Ecto neural progenitor cell (in vitro differentiated cells): Measurements from ENCODE around the gene UNC5CL.

Experiments
- DNase-seq: peaks from one replicate; pipeline ENCODE4 v3.0.0-alpha.2; 2018; ENCODE audit warnings: low spot score

The UNC5CL gene

DNA sequence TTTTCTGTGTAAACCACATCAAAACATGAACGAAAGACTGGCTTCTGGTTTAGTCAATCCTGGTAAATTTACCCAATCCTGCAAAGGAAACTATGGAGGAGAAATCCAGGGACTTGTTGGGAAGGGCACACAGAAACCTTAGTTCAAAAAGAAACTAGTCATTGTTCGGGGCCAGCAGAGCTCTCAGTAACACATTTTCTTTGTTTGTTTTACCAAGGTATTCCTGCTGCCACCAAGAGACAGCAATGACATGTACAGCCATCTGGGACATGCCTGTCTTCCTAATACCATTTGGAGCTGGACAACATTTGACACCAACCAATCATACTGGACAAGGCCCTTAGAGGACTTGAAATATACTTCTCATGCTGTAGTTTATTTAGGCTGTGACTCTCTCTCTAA is 24.9 kb upstream of the UNC5CL start:
- DNase-seq, result no peak

- DNase-seq, result no peak
Measured at GRCh38 chr6:41062056-41062455, 23.0 kb upstream of the UNC5CL start.

- DNase-seq, result no peak
Measured at GRCh38 chr6:41061196-41061726, 22.2 kb upstream of the UNC5CL start.

- no peak for DNase-seq
Measured at GRCh38 chr6:41059556-41059955, 20.5 kb upstream of the UNC5CL start.

DNA sequence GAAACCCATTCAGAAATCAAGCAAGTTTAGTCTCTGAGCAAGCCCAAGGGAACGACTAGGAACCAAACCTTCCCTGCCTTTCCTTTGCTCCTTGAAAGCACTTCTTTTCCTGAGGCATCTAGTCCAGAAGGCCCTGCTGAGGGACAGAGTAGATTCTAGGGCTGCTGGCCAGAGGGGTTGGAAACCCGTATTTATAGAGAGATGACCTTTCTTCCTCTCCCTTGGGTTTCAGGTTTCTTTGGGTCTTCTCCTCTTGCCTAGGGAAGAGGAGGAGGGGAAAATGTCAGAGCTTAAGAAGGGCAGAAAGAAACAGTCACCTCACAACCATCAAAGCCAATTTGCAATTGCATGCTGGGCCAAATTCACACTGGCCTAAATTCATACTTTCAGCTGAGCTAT is 19.8 kb upstream of the UNC5CL start:
- DNase-seq, result no peak

GRCh38 chr6:41056768-41057490 is 17.9 kb upstream of the UNC5CL start:
- no peak for DNase-seq

DNA sequence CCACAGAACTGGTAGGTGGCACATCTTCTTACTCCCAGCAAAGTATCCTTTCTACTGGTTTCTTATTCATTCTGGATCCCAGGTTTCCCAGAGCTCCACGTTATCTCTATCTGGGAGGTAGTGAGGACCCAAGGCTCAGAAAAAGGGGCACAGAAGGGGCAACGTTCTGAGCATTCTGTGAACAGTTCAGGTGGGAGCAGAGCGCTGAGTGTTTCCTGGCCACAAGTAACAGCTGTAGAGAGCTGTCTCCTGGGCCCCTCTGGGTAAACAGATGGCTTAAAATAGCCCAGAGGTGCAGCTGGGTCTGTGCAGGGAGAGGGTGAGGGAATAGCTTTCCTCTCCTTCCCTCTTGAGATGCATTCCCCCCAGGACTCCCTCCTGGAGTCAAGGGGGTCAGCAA is 16.1 kb upstream of the UNC5CL start:
- no peak for DNase-seq

DNA sequence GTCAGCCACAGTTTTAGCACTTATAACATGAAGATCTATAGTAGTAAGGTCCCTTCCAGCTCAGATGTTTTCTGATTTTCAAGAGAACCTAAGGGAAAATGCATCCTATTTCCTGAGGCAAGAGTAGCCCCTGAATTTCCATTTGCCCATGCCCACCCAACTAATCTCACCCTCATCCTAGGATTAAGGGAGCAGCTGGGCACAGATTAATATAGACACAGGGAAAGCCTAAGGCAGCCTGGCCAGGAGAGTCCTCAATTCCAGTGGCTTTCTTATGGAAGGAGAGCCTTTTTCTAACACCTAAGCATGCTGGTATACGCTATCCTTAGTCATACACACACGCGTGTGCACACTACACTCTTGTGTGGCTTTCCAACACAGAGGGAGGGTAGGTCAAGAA is 15.5 kb upstream of the UNC5CL start:
- DNase-seq, result no peak

GRCh38 chr6:41053041-41053440 is 14.0 kb upstream of the UNC5CL start, which contains the start of gene APOBEC2:
TSS of gene APOBEC2 (plus strand) at chr6:41053202. CDS start at chr6:41053348, 146 bp downstream.
- DNase-seq, result no peak

- DNase-seq, result no peak
Measured at GRCh38 chr6:41051873-41052272, 12.9 kb upstream of the UNC5CL start.

GRCh38 chr6:41050536-41050935 is 11.5 kb upstream of the UNC5CL start:
- no peak for DNase-seq

- no peak for DNase-seq
Measured at GRCh38 chr6:41049955-41050354, 10.9 kb upstream of the UNC5CL start.

DNA sequence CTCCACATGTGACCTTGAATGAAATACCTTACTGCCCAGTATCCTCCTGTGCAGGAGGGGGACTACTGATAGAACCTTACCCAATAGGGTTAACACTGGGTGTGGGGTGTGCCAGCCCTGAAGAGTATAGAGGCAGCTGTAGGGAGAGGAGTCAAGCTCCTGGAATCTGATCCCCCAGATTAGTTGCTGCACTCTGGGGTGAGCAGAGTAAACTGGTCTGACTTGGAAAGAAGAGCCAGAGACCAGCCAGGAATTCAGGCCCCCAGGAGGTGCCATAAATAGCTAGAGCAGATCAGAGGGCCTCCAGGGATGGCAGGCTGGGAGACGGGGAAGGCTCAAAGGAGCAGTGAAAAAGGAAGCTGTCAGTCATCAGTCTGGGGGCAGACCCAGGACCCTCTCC is 10.5 kb upstream of the UNC5CL start:
- DNase-seq, result no peak

DNA sequence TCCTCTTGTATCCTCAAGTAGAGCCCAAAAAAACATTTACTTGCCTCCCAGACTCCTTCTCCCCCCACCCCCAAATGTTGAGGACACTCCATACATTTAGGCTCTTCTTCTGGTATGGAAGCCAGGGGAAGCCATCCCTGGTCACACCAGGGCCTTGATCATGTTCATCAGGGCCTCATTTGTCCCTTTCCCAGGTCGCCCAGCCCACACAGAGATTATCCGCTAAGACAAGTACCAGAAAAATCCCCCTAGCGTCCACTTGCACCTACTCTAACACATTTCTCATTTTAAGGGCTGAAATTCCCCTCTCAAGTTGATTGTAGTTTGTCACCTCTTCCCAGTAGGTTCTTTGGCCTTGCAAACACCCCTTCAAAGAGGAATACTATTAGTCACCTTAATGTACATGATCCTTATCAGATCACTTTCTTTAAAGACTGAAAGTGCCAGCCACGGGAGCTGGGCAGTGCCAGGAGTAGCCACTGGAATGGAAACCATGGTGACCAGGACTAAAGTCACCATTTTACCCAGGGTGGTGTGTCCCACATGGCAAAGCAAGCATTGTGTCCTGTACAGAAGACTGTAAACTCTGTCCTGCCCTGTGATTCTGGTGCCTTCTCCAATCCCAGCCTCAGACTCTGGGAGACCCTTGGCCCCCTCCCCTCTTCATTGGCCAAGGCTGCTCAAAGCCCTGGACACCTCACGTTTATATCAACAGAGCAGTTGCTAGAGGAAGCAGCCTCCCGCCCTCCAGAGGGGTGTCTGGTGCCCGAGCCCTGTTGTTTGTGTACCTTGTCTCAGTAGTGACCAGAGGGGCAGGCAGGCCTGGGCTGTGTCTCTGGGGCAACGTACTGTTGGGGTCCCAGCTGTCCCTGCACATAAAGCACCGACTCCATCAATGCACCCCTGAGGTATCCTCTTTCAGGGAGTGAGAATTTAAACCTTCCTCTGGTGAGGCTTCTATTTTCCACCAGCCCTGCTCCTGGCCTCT is 9.0 kb upstream of the UNC5CL start:
- no peak for DNase-seq

GRCh38 chr6:41047306-41047705 is 8.3 kb upstream of the UNC5CL start:
- no peak for DNase-seq

DNA sequence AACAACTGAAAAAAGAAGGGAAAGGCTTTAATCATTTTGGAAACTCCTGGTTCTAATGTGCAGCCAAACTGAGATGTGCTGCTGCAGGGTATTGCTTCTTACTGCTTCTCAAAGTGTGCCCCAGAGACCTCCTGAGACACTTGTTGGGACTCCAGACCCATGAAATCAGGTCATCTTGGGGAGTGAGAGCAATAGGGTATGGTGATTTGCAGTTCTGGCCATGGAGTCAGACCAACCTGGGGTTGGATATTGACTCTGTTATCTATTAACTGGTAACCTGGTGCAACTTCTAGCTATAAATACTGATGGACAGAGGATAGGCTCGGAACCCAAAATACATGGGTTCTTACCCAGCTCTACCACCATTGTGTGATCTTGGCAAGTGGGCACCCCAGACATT is 7.1 kb upstream of the UNC5CL start:
- DNase-seq, result no peak

GRCh38 chr6:41045664-41046063 is 6.6 kb upstream of the UNC5CL start:
- DNase-seq, result no peak

DNA sequence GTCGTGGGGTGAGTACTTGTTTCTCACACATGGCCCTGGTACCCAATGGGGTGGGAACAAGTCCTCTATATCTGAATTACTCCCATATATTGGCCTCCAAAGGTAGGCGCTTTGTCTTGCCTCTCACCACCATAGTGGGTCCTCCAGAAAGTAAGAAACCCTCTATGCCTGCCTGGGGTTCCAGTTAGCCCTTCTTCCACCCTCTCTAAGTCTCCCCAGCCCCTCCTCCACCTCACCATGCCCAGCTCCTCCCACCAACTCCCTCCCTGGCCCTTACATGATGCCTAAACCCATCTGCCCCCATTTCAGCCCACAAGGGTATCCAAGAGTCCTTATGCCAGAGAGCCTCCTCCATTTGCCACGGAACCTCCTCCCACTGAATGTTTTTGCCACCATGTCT is 4.1 kb upstream of the UNC5CL start:
- no peak for DNase-seq

DNA sequence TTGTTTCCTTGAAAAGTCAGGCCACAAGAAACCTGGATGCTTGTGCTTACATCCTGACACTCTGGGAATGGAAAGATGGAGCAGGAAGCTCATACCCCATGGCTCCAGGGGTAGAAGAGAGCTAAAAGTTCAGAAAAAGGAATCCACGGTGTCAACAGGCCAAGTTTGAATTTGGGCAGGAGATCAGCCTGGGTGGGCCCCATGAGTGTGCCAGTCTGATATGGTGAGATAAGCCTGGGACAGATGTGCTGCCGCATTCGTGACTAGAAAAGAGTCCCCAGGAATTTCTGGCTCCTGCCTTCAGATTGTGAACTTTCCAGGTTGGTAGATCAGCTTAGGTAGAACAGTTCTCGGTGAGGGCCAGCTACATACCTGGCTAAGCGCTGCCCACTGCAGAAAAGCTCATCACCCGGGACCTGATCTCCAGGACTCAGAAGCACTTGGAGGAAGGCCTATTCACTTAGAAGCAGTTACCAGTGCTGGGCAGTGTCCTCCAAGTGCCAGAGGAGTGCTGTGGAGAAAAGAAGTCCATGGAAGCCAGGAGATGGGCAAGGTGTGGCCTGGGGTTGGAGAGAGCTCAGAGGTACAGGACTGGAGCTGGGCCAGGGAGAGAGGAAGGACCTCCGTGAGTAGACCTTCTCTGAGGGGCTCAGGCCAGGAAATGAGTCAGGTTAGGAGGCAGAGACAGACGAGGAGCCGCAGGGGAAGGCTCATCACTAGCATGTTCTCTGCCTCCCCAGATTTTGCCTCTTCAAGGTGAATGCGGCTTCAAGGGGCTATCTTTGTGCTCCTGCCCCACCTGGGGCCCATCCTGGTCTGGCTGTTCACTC is 3.4 kb upstream of the UNC5CL start, which contains the start of gene TSPO2:
TSPO2 (plus strand) TSS at position 242 of the 830 bp plus-strand sequence; CDS start at position 761, 519 bp downstream.
- DNase-seq, result no peak

DNA sequence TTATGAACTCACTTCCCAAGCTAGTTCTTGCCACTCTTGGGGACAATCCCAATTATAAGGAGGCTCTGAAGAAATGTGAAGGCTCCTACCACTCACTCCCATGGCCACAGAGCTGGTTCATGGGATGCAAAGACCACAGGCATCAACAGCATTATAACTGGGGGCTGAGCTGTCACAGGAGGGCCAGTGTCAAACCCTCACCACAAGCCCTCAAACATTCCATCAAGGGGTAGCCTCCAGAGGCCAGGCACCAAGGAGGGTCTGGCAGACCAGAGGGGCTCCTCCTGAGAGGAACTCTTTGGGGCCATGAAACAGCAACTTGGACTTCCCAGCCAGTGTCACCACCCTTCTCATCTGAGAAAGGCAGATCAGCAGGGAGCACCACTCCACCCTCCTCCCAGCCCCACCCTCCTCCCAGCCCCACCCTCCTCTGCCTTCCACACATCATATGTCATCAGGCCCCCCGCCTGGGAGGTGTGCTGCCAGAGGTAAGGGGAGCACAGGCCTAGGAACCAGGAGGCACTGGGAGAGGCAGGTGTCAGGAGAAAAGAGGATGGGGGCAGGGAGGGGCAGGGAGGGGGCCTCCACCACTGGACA is 2.0 kb upstream of the UNC5CL start:
- no peak for DNase-seq
